Body of pancreas (tissue), 4 donors: ENCODE data around the gene KIAA0586. TPM values are rescaled to one million over a fixed set of nuclear protein-coding genes. Genes with fewer than 3 reads are reported as not detected.
"Not testable (repeated sequence)": the region's sequence is repeated elsewhere in the genome, so short reads cannot be mapped to it uniquely, and the experiment has no call there.

Source experiments
- ATAC-seq: fragments of 150-250 bp; one replicate; pipeline ENCODE4 v1.9.1; 2016
- DNase-seq, 4 donors: peaks; one replicate each; pipeline ENCODE4 v3.0.0-alpha.2; 2019
- H3K27ac ChIP-seq, 4 donors: fragments of 200-600 bp; sonication (generic); 1 replicate in 3 of 4; 2 replicates in 1 of 4; pipeline versions ENCODE4 v1.5.1 to v1.6.1; 2016 to 2019; ENCODE audit warnings: mild to moderate bottlenecking in 1 of 4, mixed read lengths in 1 of 4, moderate library complexity in 1 of 4
- H3K27me3 ChIP-seq, 2 donors: fragments of 200-600 bp; sonication (generic); one replicate each; pipeline ENCODE4 v1.6.0; 2016; ENCODE audit warnings: mild to moderate bottlenecking in 1 of 2
- H3K36me3 ChIP-seq, 2 donors: fragments of 200-600 bp; sonication (generic); replicated peaks in 1 of 2; 2 replicates each; pipeline ENCODE4 v1.5.1; 2016; ENCODE audit warnings: low read depth in 2 of 2; ENCODE audit not compliant: insufficient read depth in 1 of 2
- H3K4me1 ChIP-seq: fragments of 200-600 bp; sonication (generic); one replicate; pipeline ENCODE4 v1.6.0; 2016
- H3K4me3 ChIP-seq, 2 donors: fragments of 200-600 bp; sonication (generic); 1 replicate in 1 of 2; 2 replicates in 1 of 2; pipeline ENCODE4 v1.5.1; 2016 to 2019
- H3K9me3 ChIP-seq, 3 donors: fragments of 200-600 bp; sonication (generic); 1 replicate in 2 of 3; 2 replicates in 1 of 3; pipeline ENCODE4 v1.5.1; 2016
- CTCF ChIP-seq, 7 experiments: fragments of 450-650 bp in 4 of 7; fragments of 200-600 bp in 3 of 7; sonication (generic) in 3 of 7; IDR thresholded peaks; one replicate each; pipeline ENCODE4 v1.5.1; 2016 to 2019; ENCODE audit warnings: antibody characterized with exemption in 7 of 7
- POLR2A ChIP-seq, 3 donors: fragments of 450-650 bp; IDR thresholded peaks; one replicate each; pipeline ENCODE4 v1.6.1; 2016; ENCODE audit warnings: antibody characterized with exemption in 3 of 3, mild to moderate bottlenecking in 2 of 3
- WGBS, 2 donors: methylation state at CpG; one replicate each; pipeline ENCODE4 v1.1.5; 2017; 5-methylcytosine and 5-hydroxymethylcytosine counted together
- intact Hi-C: fragments of 100-400 bp; cut with DNase I; formaldehyde crosslinking; loops from one replicate; pipeline ENCODE4 v1.15.1; 2023
- total RNA-seq, 2 donors: library from RNA; depleted of rRNA; stranded (reverse); fragments of >200 nt; gene quantifications; one replicate each; pipeline ENCODE4 v1.1.0, GENCODE V29; 2016

KIAA0586 gene
- total RNA-seq, 2 donors from 2014 or later, result 9.2 to 20.0 TPM

GRCh38 chr14:58414845-58415244 lies 12.7 kb upstream of the KIAA0586 start:
- DNase-seq, result no peak
- Histone ChIP-seq H3K4me1 (no peaks in the 10 kb centered on the region), H3K27me3 (no peaks in the 10 kb centered on the region), H3K27ac (no peak overlapping the region), H3K4me3 (no peak overlapping the region), H3K36me3 (peaks cover 2 to 17% of the 10 kb centered on the region in 2 donors), H3K9me3 (no peaks in the 10 kb centered on the region)
- 94 to 100% methylated on average over 1 of the region's 1 CpG for WGBS, 2 donors
- intact Hi-C loops, result no loop called here
- TF ChIP-seq POLR2A (IDR thresholded peaks at IDR 0.05), result no peak
- no peak for TF ChIP-seq CTCF (IDR thresholded peaks at IDR 0.05)
- no peak for ATAC-seq

- Histone ChIP-seq H3K27ac (no peak overlapping the region), H3K4me3 (no peak overlapping the region), H3K9me3 (no peaks in the 10 kb centered on the region), H3K36me3 (peaks cover 0 to 15% of the 10 kb centered on the region in 2 donors), H3K4me1 (no peaks in the 10 kb centered on the region), H3K27me3 (no peaks in the 10 kb centered on the region)
- WGBS, 2 donors, result 96 to 97% methylated on average over 10 of the region's 10 CpGs
- intact Hi-C loops, result no loop called here
- no peak for DNase-seq
- no peak for ATAC-seq
- TF ChIP-seq POLR2A (IDR thresholded peaks at IDR 0.05) (no peak), CTCF (IDR thresholded peaks at IDR 0.05) (no peak)
Observed at GRCh38 chr14:58415636-58416547, 11.6 kb upstream of the KIAA0586 start.

GRCh38 chr14:58416934-58417333 lies 10.6 kb upstream of the KIAA0586 start:
- H3K4me1 ChIP-seq, H3K4me3 ChIP-seq, H3K9me3 ChIP-seq, ATAC-seq, intact Hi-C loops, H3K27me3 ChIP-seq, H3K27ac ChIP-seq, DNase-seq: not testable (repeated sequence)
- H3K36me3 ChIP-seq, result peaks cover 0 to 15% of the 10 kb centered on the region in 2 donors
- whole genome bisulfite sequencing, 2 donors, result 89 to 100% methylated on average over 1 of the region's 1 CpG

GRCh38 chr14:58426670-58427280 lies 744 bp upstream of the KIAA0586 start:
- Histone ChIP-seq H3K9me3 (no peaks in the 10 kb centered on the region), H3K27me3 (no peaks in the 10 kb centered on the region), H3K36me3 (no peaks in the 10 kb centered on the region), H3K27ac (peak overlapping the region; percentile 66 to 93 (median 88)), H3K4me1 (peaks cover 34% of the 10 kb centered on the region), H3K4me3 (peak overlapping the region; percentile 72 to 85)
- intact Hi-C loops, result no loop called here
- no peak for TF ChIP-seq POLR2A (IDR thresholded peaks at IDR 0.05)
- no peak for TF ChIP-seq CTCF (IDR thresholded peaks at IDR 0.05)
- DNase-seq (peak; percentile 58 to 70 (median 60)), ATAC-seq (peak; percentile 70)
- 0 to 1% methylated on average over 33 to 35 of the region's 35 CpGs for WGBS, 2 donors

- intact Hi-C loops, result no loop called here
- H3K9me3 ChIP-seq, result no peaks in the 10 kb centered on the region
- H3K4me1 ChIP-seq, result peaks cover 34% of the 10 kb centered on the region
- H3K4me3 ChIP-seq, result peak overlapping the region; percentile 42 to 72
- no peak for TF ChIP-seq POLR2A (IDR thresholded peaks at IDR 0.05)
- no peak for TF ChIP-seq CTCF (IDR thresholded peaks at IDR 0.05)
- DNase-seq (peak in 1 of 4 donors; percentile 14), ATAC-seq (no peak)
- peak overlapping the region; percentile 65 to 93 (median 88) for H3K27ac ChIP-seq
- no peaks in the 10 kb centered on the region for H3K27me3 ChIP-seq
- H3K36me3 ChIP-seq, result peaks cover 0 to 3% of the 10 kb centered on the region in 2 donors
- 0% methylated on average over 10 of the region's 10 CpGs for WGBS, 2 donors
Observed at GRCh38 chr14:58428118-58428683, 682 bp downstream of the KIAA0586 start.
